GM23338 (cell line): Measurements from ENCODE around the gene PARP8. TPM values are rescaled to one million over a fixed set of nuclear protein-coding genes. Genes with fewer than 3 reads are reported as not detected.

ENCODE experiments used
- ATAC-seq: fragments of 200-7000 bp; cut with Tn5 transposase; 3 replicates; pipeline ENCODE4 v1.9.1; 2020
- DNase-seq: peaks from one replicate; pipeline ENCODE4 v3.0.0-alpha.2; 2015; ENCODE audit warnings: low spot score
- H2AFZ ChIP-seq: fragments of 200-600 bp; sonication (generic); 2 replicates; pipeline ENCODE4 v1.8.0; 2016; ENCODE audit warnings: antibody characterized with exemption, mild to moderate bottlenecking, moderate library complexity
- H3F3A ChIP-seq: fragments of 200-600 bp; sonication (generic); replicated peaks from 2 replicates; pipeline ENCODE4 v1.8.0; 2017; ENCODE audit warnings: antibody characterized with exemption, mixed run types, low read depth
- H3K27ac ChIP-seq: fragments of 200-600 bp; sonication (generic); 2 replicates; pipeline ENCODE4 v1.6.1; 2016; ENCODE audit warnings: low read depth
- H3K27me3 ChIP-seq: fragments of 200-600 bp; sonication (generic); 2 replicates; pipeline ENCODE4 v1.8.0; 2016; ENCODE audit warnings: mild to moderate bottlenecking, mixed run types, moderate library complexity; ENCODE audit not compliant: insufficient read depth
- H3K36me3 ChIP-seq: fragments of 200-600 bp; sonication (generic); 2 replicates; pipeline ENCODE4 v1.8.0; 2016; ENCODE audit warnings: mild to moderate bottlenecking; ENCODE audit not compliant: insufficient read depth
- H3K4me1 ChIP-seq: fragments of 200-600 bp; sonication (generic); 2 replicates; pipeline ENCODE4 v1.8.0; 2016; ENCODE audit warnings: mild to moderate bottlenecking, moderate library complexity; ENCODE audit not compliant: insufficient read depth
- H3K4me2 ChIP-seq: fragments of 200-600 bp; sonication (generic); 2 replicates; pipeline ENCODE4 v1.7.1; 2017; ENCODE audit warnings: mixed run types
- H3K4me3 ChIP-seq: fragments of 200-600 bp; sonication (generic); 2 replicates; pipeline ENCODE4 v1.6.1; 2016; ENCODE audit warnings: mixed run types
- H3K79me2 ChIP-seq: fragments of 200-600 bp; sonication (generic); replicated peaks from 2 replicates; pipeline ENCODE4 v1.8.0; 2017; ENCODE audit warnings: mild to moderate bottlenecking; ENCODE audit not compliant: insufficient read depth
- H3K9me2 ChIP-seq: fragments of 200-600 bp; sonication (generic); 2 replicates; pipeline ENCODE4 v1.8.0; 2017; ENCODE audit not compliant: insufficient read depth
- H4K20me1 ChIP-seq: fragments of 200-600 bp; sonication (generic); replicated peaks from 2 replicates; pipeline ENCODE4 v1.8.0; 2017; ENCODE audit warnings: mild to moderate bottlenecking; ENCODE audit not compliant: insufficient read depth
- H3K27ac Mint-ChIP-seq: 2 replicates; pipeline ENCODE4 v1.8.0; 2020; ENCODE audit warnings: inconsistent platforms, mild to moderate bottlenecking, moderate library complexity, mixed read lengths
- H3K27me3 Mint-ChIP-seq: 3 replicates; pipeline ENCODE4 v1.8.0; 2022; ENCODE audit warnings: low read depth, mild to moderate bottlenecking, moderate library complexity, mixed read lengths, inconsistent platforms; ENCODE audit not compliant: insufficient read depth, poor library complexity
- H3K36me3 Mint-ChIP-seq: 3 replicates; pipeline ENCODE4 v1.8.0; 2021; ENCODE audit warnings: low read depth, mild to moderate bottlenecking, inconsistent platforms, moderate library complexity, mixed read lengths
- H3K4me1 Mint-ChIP-seq: 3 replicates; pipeline ENCODE4 v1.8.0; 2020; ENCODE audit warnings: mild to moderate bottlenecking, inconsistent platforms, mixed read lengths
- H3K4me3 Mint-ChIP-seq: 3 replicates; pipeline ENCODE4 v1.8.0; 2021; ENCODE audit warnings: moderate library complexity, mild to moderate bottlenecking, inconsistent platforms, mixed read lengths
- H3K9me3 Mint-ChIP-seq: 3 replicates; pipeline ENCODE4 v1.8.0; 2020; ENCODE audit warnings: moderate library complexity, mild to moderate bottlenecking, inconsistent platforms, mixed read lengths
- CREB1 ChIP-seq: fragments of 250-450 bp; sonication (Bioruptor Pico); IDR thresholded peaks from 2 replicates; pipeline ENCODE4 v1.5.0; 2020; ENCODE audit warnings: low read depth, mild to moderate bottlenecking, moderate library complexity
- CTCF ChIP-seq, 2 experiments: fragments of 200-600 bp in 1 of 2; sonication (generic) in 1 of 2; conservative IDR thresholded peaks; 2 replicates each; pipeline versions ENCODE4 v1.5.1 to v1.6.1; 2016 to 2017; ENCODE audit warnings: antibody characterized with exemption in 2 of 2, low read depth in 2 of 2, mild to moderate bottlenecking in 2 of 2, moderate library complexity in 1 of 2
- EZH2 ChIP-seq: fragments of 200-600 bp; sonication (generic); IDR thresholded peaks from one replicate; pipeline ENCODE4 v1.8.0; 2017; ENCODE audit warnings: antibody characterized with exemption, mild to moderate bottlenecking, low read depth; ENCODE audit not compliant: unreplicated experiment
- EZH2phosphoT487 ChIP-seq: fragments of 200-600 bp; sonication (generic); IDR thresholded peaks from one replicate; pipeline ENCODE4 v1.8.1; 2018; ENCODE audit warnings: antibody characterized with exemption; ENCODE audit not compliant: unreplicated experiment
- JUNB ChIP-seq: IDR thresholded peaks from one replicate; pipeline ENCODE4 v1.6.1; 2016; ENCODE audit warnings: antibody characterized with exemption; ENCODE audit not compliant: unreplicated experiment
- NANOG ChIP-seq: IDR thresholded peaks from 2 replicates; pipeline ENCODE4 v1.6.1; 2016; ENCODE audit warnings: antibody characterized with exemption, borderline replicate concordance
- POLR2AphosphoS5 ChIP-seq: IDR thresholded peaks from 2 replicates; pipeline ENCODE4 v1.6.1; 2016; ENCODE audit warnings: antibody characterized with exemption, low read depth
- STAT1 ChIP-seq: IDR thresholded peaks from one replicate; pipeline ENCODE4 v1.6.1; 2016; ENCODE audit warnings: antibody characterized with exemption; ENCODE audit not compliant: unreplicated experiment
- ZNF331 ChIP-seq: fragments of 250-450 bp; sonication (Bioruptor Pico); IDR thresholded peaks from 2 replicates; pipeline ENCODE4 v1.5.0; 2020; ENCODE audit warnings: low read depth, mild to moderate bottlenecking, moderate library complexity
- ZNF462 ChIP-seq: fragments of 250-450 bp; sonication (Bioruptor Pico); IDR thresholded peaks from 2 replicates; pipeline ENCODE4 v1.5.0; 2020; ENCODE audit warnings: mild to moderate bottlenecking, moderate library complexity
- polyA plus RNA-seq: library from polyadenylated mRNA; unstranded; fragments of >200 nt; fragmentation: Nextera tagmentation; extraction: Ambion mirVana; gene quantifications from 2 replicates; pipeline ENCODE4 v1.2.1, GENCODE V29; 2016
- total RNA-seq: library from RNA; depleted of rRNA; stranded (reverse); fragments of >200 nt; shearing (Covaris generic); gene quantifications from 2 replicates; pipeline ENCODE4 v1.2.3, GENCODE V29; 2014
- TF ChIP-seq, protein P1 (sequence below): IDR thresholded peaks from one replicate; pipeline ENCODE4 v1.6.1; 2018; ENCODE audit warnings: antibody characterized with exemption; ENCODE audit not compliant: unreplicated experiment

The PARP8 gene
- total and polyA plus RNA-seq, 2 experiments from 2014 or later, result 13.0 to 25.0 TPM

DNA sequence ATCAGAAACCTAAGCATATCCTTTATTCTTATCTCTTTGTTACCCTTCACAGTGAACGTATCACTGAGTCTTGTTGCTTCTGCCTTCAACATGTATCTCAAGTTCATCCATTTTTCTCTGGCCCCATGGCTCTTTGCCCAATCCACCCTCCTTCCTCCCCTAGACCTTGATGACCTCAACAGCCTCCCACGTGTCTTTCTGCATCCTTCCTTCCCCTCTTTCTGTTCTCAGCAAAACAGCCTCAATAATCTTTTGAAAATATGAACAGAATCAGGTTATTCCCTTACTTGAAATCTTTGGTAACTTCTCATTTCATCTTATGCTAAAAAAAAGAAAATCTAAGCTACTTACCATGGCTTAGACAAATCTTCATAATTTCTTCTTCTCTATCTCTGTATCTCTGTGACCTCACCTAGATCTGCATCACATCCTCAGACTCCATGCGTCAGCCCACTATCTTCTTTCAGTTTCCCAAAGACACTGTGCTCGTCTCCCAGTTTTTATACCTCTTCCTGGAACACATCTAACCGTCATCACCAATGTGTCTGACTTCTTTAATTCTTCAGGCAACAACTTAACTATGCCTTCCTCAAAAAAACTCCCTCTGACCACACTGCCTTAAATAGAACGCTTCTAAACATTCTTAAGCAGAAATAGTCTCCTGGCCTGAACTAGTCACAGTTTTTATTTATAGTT is 208.0 kb downstream of the PARP8 start:
- Mint-ChIP-seq H3K4me3 (no peak overlapping the region), H3K9me3 (no peaks in the 10 kb centered on the region), H3K4me1 (no peaks in the 10 kb centered on the region), H3K36me3 (no peaks in the 10 kb centered on the region), H3K27ac (no peak overlapping the region), H3K27me3 (no peaks in the 10 kb centered on the region)
- no peak overlapping the region for H3K4me2 ChIP-seq
- no peak for ATAC-seq
- no peaks in the 10 kb centered on the region; the same call in 1 of the 2 replicates for H3K9me2 ChIP-seq
- no peaks in the 10 kb centered on the region for H3F3A ChIP-seq
- DNase-seq, result no peak
- H2AFZ ChIP-seq, result no peak overlapping the region
- H3K27me3 ChIP-seq, result no peaks in the 10 kb centered on the region
- no peak overlapping the region for H3K4me3 ChIP-seq
- H3K27ac ChIP-seq, result no peak overlapping the region
- H3K79me2 ChIP-seq, result no peaks in the 10 kb centered on the region
- H3K4me1 ChIP-seq, result no peaks in the 10 kb centered on the region
- TF ChIP-seq ZNF331 (CRISPR knock-in tag) (no peak), EZH2 (no peak), STAT1 (no peak), CTCF (conservative IDR thresholded peaks at IDR 0.05; ENCODE audit: low read depth in 2 of 2) (no peak), CREB1 (no peak), POLR2AphosphoS5 (no peak), ZNF462 (CRISPR knock-in tag) (no peak), NANOG (no peak), JUNB (no peak), EZH2phosphoT487 (no peak)
- TF ChIP-seq, protein P1, sequence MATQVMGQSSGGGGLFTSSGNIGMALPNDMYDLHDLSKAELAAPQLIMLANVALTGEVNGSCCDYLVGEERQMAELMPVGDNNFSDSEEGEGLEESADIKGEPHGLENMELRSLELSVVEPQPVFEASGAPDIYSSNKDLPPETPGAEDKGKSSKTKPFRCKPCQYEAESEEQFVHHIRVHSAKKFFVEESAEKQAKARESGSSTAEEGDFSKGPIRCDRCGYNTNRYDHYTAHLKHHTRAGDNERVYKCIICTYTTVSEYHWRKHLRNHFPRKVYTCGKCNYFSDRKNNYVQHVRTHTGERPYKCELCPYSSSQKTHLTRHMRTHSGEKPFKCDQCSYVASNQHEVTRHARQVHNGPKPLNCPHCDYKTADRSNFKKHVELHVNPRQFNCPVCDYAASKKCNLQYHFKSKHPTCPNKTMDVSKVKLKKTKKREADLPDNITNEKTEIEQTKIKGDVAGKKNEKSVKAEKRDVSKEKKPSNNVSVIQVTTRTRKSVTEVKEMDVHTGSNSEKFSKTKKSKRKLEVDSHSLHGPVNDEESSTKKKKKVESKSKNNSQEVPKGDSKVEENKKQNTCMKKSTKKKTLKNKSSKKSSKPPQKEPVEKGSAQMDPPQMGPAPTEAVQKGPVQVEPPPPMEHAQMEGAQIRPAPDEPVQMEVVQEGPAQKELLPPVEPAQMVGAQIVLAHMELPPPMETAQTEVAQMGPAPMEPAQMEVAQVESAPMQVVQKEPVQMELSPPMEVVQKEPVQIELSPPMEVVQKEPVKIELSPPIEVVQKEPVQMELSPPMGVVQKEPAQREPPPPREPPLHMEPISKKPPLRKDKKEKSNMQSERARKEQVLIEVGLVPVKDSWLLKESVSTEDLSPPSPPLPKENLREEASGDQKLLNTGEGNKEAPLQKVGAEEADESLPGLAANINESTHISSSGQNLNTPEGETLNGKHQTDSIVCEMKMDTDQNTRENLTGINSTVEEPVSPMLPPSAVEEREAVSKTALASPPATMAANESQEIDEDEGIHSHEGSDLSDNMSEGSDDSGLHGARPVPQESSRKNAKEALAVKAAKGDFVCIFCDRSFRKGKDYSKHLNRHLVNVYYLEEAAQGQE, result no peak
- no peaks in the 10 kb centered on the region for H4K20me1 ChIP-seq
- no peaks in the 10 kb centered on the region for H3K36me3 ChIP-seq
